ENCODE data around the gene COX6B2.

GRCh38 chr19:55311397-55311796, 43.1 kb downstream of the COX6B2 start:
- no peak for TF ChIP-seq CTCF (IDR thresholded peaks at IDR 0.05; ENCODE audit: low read depth, low read length, missing input control)
- TF ChIP-seq MAX (IDR thresholded peaks at IDR 0.05): no peak
- TF ChIP-seq GABPA (IDR thresholded peaks at IDR 0.05 in 1 of 2, conservative IDR thresholded peaks at IDR 0.05 in 1 of 2): no peak
- no peak for TF ChIP-seq TAF1 (conservative IDR thresholded peaks at IDR 0.05)
- no peak for TF ChIP-seq SP1 (IDR thresholded peaks at IDR 0.05)
- no peak for TF ChIP-seq FOXA1 (IDR thresholded peaks at IDR 0.05)
- TF ChIP-seq JUND (IDR thresholded peaks at IDR 0.05): no peak
- TF ChIP-seq EGR1 (IDR thresholded peaks at IDR 0.05; ENCODE audit: low read depth in 2 of 2): no peak
- no peak for TF ChIP-seq REST (IDR thresholded peaks at IDR 0.05)
- no peak for TF ChIP-seq RAD21 (IDR thresholded peaks at IDR 0.05)
- TF ChIP-seq ZBTB33 (IDR thresholded peaks at IDR 0.05): no peak
- no peak for TF ChIP-seq RXRA (IDR thresholded peaks at IDR 0.05)
- no peak for TF ChIP-seq ATF3 (IDR thresholded peaks at IDR 0.05)
- TF ChIP-seq HNF4A (conservative IDR thresholded peaks at IDR 0.05): no peak
